Measurements from ENCODE around the gene CLMP. TPM values are rescaled to one million over a fixed set of nuclear protein-coding genes. Genes with fewer than 3 reads are reported as not detected.

CLMP gene
- polyA plus RNA-seq, 1 donor from 2014 or later: not detected

DNA sequence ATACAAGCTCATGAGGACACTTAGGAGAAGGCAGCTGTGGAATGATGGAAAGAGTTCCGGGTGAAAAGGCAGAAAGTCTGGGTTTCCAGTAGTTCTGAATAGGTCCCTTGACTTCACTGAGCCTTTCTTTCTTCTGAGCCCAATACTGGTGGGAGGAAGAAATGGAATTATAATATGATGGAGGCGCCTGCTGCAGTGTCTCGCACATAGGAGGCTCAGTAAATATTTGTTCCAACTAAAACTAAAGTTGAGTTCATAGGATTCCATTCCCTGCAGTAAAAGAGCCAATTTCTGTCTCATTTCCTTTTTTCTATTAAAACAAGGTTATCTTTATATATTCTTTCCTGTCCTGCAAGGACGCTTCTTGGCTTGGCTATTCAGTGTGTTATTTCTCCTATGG is 5.2 kb upstream of the CLMP start:
- H3K9ac ChIP-seq (ENCODE audit: low read length): no peak overlapping the region
- TF ChIP-seq TAF1 (IDR thresholded peaks at IDR 0.05; ENCODE audit: low read depth) (no peak), RAD21 (conservative IDR thresholded peaks at IDR 0.05) (no peak), POLR2AphosphoS5 (IDR thresholded peaks at IDR 0.05) (no peak), SMC3 (conservative IDR thresholded peaks at IDR 0.05; ENCODE audit: poor library complexity) (no peak), MXI1 (conservative IDR thresholded peaks at IDR 0.05; ENCODE audit: poor library complexity, severe bottlenecking) (no peak), EZH2 (IDR thresholded peaks at IDR 0.05; ENCODE audit: borderline replicate concordance, insufficient read depth, low read length, poor library complexity, severe bottlenecking) (no peak), EP300 (conservative IDR thresholded peaks at IDR 0.05; ENCODE audit: poor library complexity, severe bottlenecking) (no peak)
- TF ChIP-seq, protein P1, sequence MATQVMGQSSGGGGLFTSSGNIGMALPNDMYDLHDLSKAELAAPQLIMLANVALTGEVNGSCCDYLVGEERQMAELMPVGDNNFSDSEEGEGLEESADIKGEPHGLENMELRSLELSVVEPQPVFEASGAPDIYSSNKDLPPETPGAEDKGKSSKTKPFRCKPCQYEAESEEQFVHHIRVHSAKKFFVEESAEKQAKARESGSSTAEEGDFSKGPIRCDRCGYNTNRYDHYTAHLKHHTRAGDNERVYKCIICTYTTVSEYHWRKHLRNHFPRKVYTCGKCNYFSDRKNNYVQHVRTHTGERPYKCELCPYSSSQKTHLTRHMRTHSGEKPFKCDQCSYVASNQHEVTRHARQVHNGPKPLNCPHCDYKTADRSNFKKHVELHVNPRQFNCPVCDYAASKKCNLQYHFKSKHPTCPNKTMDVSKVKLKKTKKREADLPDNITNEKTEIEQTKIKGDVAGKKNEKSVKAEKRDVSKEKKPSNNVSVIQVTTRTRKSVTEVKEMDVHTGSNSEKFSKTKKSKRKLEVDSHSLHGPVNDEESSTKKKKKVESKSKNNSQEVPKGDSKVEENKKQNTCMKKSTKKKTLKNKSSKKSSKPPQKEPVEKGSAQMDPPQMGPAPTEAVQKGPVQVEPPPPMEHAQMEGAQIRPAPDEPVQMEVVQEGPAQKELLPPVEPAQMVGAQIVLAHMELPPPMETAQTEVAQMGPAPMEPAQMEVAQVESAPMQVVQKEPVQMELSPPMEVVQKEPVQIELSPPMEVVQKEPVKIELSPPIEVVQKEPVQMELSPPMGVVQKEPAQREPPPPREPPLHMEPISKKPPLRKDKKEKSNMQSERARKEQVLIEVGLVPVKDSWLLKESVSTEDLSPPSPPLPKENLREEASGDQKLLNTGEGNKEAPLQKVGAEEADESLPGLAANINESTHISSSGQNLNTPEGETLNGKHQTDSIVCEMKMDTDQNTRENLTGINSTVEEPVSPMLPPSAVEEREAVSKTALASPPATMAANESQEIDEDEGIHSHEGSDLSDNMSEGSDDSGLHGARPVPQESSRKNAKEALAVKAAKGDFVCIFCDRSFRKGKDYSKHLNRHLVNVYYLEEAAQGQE (IDR thresholded peaks at IDR 0.05; ENCODE audit: borderline replicate concordance): no peak
- TF ChIP-seq, protein P2, sequence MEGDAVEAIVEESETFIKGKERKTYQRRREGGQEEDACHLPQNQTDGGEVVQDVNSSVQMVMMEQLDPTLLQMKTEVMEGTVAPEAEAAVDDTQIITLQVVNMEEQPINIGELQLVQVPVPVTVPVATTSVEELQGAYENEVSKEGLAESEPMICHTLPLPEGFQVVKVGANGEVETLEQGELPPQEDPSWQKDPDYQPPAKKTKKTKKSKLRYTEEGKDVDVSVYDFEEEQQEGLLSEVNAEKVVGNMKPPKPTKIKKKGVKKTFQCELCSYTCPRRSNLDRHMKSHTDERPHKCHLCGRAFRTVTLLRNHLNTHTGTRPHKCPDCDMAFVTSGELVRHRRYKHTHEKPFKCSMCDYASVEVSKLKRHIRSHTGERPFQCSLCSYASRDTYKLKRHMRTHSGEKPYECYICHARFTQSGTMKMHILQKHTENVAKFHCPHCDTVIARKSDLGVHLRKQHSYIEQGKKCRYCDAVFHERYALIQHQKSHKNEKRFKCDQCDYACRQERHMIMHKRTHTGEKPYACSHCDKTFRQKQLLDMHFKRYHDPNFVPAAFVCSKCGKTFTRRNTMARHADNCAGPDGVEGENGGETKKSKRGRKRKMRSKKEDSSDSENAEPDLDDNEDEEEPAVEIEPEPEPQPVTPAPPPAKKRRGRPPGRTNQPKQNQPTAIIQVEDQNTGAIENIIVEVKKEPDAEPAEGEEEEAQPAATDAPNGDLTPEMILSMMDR (IDR thresholded peaks at IDR 0.05; ENCODE audit: poor library complexity, severe bottlenecking): no peak

DNA sequence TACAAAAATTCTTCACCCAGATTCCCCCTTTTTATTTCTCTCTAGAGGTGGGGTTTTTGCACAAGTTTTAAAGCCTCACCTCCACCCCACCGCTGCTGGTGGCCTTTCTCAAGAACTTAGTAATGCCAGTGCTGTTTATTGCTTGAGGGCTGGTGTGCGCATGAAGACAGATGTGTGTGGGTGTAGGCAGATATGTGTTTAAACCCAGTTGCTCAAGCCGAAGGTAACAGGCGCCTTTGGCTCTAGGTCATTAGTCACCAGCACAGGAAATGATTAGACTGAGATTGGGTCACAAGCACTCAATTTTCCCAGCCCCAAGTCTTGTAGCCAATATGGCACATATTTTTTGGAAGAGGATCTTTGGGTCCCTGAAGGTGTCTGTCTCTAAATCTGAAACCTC is 2.7 kb upstream of the CLMP start:
- no peaks in the 10 kb centered on the region for H3K9me2 ChIP-seq (ENCODE audit: insufficient read depth, low read length)
- no peak overlapping the region for H3K9ac ChIP-seq (ENCODE audit: low read length)
- H4K20me1 ChIP-seq (ENCODE audit: insufficient read depth): no peaks in the 10 kb centered on the region
- H3K27ac ChIP-seq (ENCODE audit: low read length): no peak overlapping the region
- no peak overlapping the region for H3K4me2 ChIP-seq (ENCODE audit: low read length)
- H3K4me3 ChIP-seq (ENCODE audit: low read length): no peak overlapping the region
- TF ChIP-seq RAD21 (conservative IDR thresholded peaks at IDR 0.05) (no peak), POLR2AphosphoS5 (IDR thresholded peaks at IDR 0.05) (no peak)
- H3K27me3 ChIP-seq (ENCODE audit: insufficient read depth, low read depth, low read length): peaks cover 43% of the 10 kb centered on the region
- no peaks in the 10 kb centered on the region for H3K9me3 ChIP-seq (ENCODE audit: low read length)
- no peaks in the 10 kb centered on the region for H3K79me2 ChIP-seq (replicated peaks; ENCODE audit: insufficient read depth, low read length)
- no peaks in the 10 kb centered on the region for H3K36me3 ChIP-seq (ENCODE audit: insufficient read depth, low read length)
- H2AFZ ChIP-seq (ENCODE audit: low read depth, low read length): no peak overlapping the region
- H3F3A ChIP-seq (ENCODE audit: insufficient read depth, low read length, poor library complexity, severe bottlenecking): no peaks in the 10 kb centered on the region

More for the DNA sequence above, 5.2 kb upstream of the CLMP start:
- Histone ChIP-seq H3K79me2 (replicated peaks; ENCODE audit: insufficient read depth, low read length) (no peaks in the 10 kb centered on the region), H3K4me2 (ENCODE audit: low read length) (no peak overlapping the region), H4K20me1 (ENCODE audit: insufficient read depth) (no peaks in the 10 kb centered on the region), H3K9me2 (ENCODE audit: insufficient read depth, low read length) (no peaks in the 10 kb centered on the region), H3K4me3 (ENCODE audit: low read length) (no peak overlapping the region), H3K27me3 (ENCODE audit: insufficient read depth, low read depth, low read length) (peaks cover 17% of the 10 kb centered on the region), H3K9me3 (ENCODE audit: low read length) (no peaks in the 10 kb centered on the region), H3F3A (ENCODE audit: insufficient read depth, low read length, poor library complexity, severe bottlenecking) (no peaks in the 10 kb centered on the region), H3K36me3 (ENCODE audit: insufficient read depth, low read length) (no peaks in the 10 kb centered on the region), H3K27ac (ENCODE audit: low read length) (no peak overlapping the region), H2AFZ (ENCODE audit: low read depth, low read length) (no peak overlapping the region)
